H1 (cell line): ENCODE data around the gene PER2. TPM values are rescaled to one million over a fixed set of nuclear protein-coding genes. Genes with fewer than 3 reads are reported as not detected.
A peak's percentile ranks its signal among the peaks of the same experiment; 100 is the strongest.

Experiments
- CTCF ChIA-PET: fragments of 300-600 bp; sonication (Branson Sonifier 250); formaldehyde crosslinking; loops from one replicate; lab custom pipeline; 2021; ENCODE audit not compliant: partially characterized antibody; lab: Charles Lee
- POLR2A ChIA-PET: fragments of 300-600 bp; sonication (Branson Sonifier 250); formaldehyde crosslinking; loops from one replicate; lab custom pipeline; 2021; ENCODE audit warnings: inconsistent platforms; ENCODE audit not compliant: partially characterized antibody; lab: Charles Lee
- DNase-seq, 2 experiments: peaks; one replicate each; pipeline versions ENCODE4 v3.0.0 to v3.0.0-alpha.2; 2010 to 2022; ENCODE audit warnings: low spot score in 2 of 2, low read depth in 1 of 2, mixed read lengths in 1 of 2
- FAIRE-seq: peaks from 2 replicates; lab custom pipeline; 2011; peaks lifted over from hg19 to GRCh38; lab: Jason Lieb, UNC
- H2AFZ ChIP-seq: 2 replicates; pipeline ENCODE4 v1.8.1; 2012; ENCODE audit warnings: low read length, inconsistent platforms
- H2AK5ac ChIP-seq: 2 replicates; pipeline ENCODE4 v1.6.1; 2013; ENCODE audit warnings: low read depth, low read length
- H2BK120ac ChIP-seq: replicated peaks from 2 replicates; pipeline ENCODE3; 2013; ENCODE audit warnings: low read depth, low read length, inconsistent platforms
- H2BK12ac ChIP-seq: 2 replicates; pipeline ENCODE4 v1.6.1; 2013; ENCODE audit warnings: low read depth, low read length
- H2BK15ac ChIP-seq: 2 replicates; pipeline ENCODE4 v1.6.1; 2013; ENCODE audit warnings: low read length
- H2BK20ac ChIP-seq: 2 replicates; pipeline ENCODE4 v1.6.1; 2013; ENCODE audit warnings: low read length
- H2BK5ac ChIP-seq: 2 replicates; pipeline ENCODE4 v1.6.1; 2013; ENCODE audit warnings: low read depth, low read length
- H3K14ac ChIP-seq: 2 replicates; pipeline ENCODE4 v1.6.1; 2013; ENCODE audit warnings: inconsistent platforms; ENCODE audit not compliant: insufficient read length
- H3K18ac ChIP-seq: 2 replicates; pipeline ENCODE4 v1.6.1; 2013; ENCODE audit warnings: low read length; ENCODE audit errors: extremely low read depth
- H3K23ac ChIP-seq: 2 replicates; pipeline ENCODE4 v1.6.1; 2013; ENCODE audit warnings: inconsistent platforms; ENCODE audit not compliant: insufficient read length
- H3K23me2 ChIP-seq: 2 replicates; pipeline ENCODE4 v1.6.1; 2013; ENCODE audit warnings: low read depth, low read length
- H3K27ac ChIP-seq: 2 replicates; pipeline ENCODE4 v1.6.1; 2011; ENCODE audit warnings: low read depth, low read length, inconsistent platforms
- H3K27me3 ChIP-seq, 4 experiments: replicated peaks in 1 of 4; 1 replicate in 1 of 4; 2 replicates in 3 of 4; pipeline versions ENCODE4 v1.6.1 to v1.8.1; 2011 to 2013; ENCODE audit warnings: low read length in 3 of 4, mild to moderate bottlenecking in 3 of 4, inconsistent platforms in 2 of 4, mixed read lengths in 2 of 4, moderate library complexity in 1 of 4; ENCODE audit not compliant: control insufficient read depth in 3 of 4, insufficient read depth in 3 of 4; ENCODE audit errors: extremely low read depth in 1 of 4
- H3K36me3 ChIP-seq, 4 experiments: 2 replicates each; pipeline versions ENCODE4 v1.6.1 to v1.8.1; 2011 to 2013; ENCODE audit warnings: mild to moderate bottlenecking in 4 of 4, low read length in 3 of 4, moderate library complexity in 2 of 4, control low read depth in 1 of 4, inconsistent platforms in 1 of 4; ENCODE audit not compliant: insufficient read depth in 4 of 4, control insufficient read depth in 2 of 4
- H3K4ac ChIP-seq: replicated peaks from 2 replicates; pipeline ENCODE3; 2013; ENCODE audit warnings: low read length, low read depth, mixed read lengths, inconsistent platforms; ENCODE audit not compliant: insufficient read length
- H3K4me1 ChIP-seq, 4 experiments: replicated peaks in 1 of 4; 1 replicate in 1 of 4; 2 replicates in 3 of 4; pipeline versions ENCODE4 v1.6.1 to v1.8.1; 2011 to 2013; ENCODE audit warnings: low read length in 3 of 4, inconsistent platforms in 2 of 4, mixed read lengths in 1 of 4; ENCODE audit not compliant: insufficient read depth in 4 of 4, control insufficient read depth in 3 of 4
- H3K4me2 ChIP-seq, 2 experiments: 2 replicates each; pipeline versions ENCODE4 v1.6.1 to v1.8.1; 2011 to 2013; ENCODE audit warnings: low read depth in 2 of 2, low read length in 2 of 2, control low read depth in 1 of 2, inconsistent platforms in 1 of 2, mild to moderate bottlenecking in 1 of 2; ENCODE audit not compliant: insufficient read depth in 1 of 2
- H3K4me3 ChIP-seq, 4 experiments: fragments of 200-600, 300-600 bp in 1 of 4; sonication (generic), shearing (Covaris generic), sonication (Bioruptor Twin) in 1 of 4; 2 replicates each; pipeline versions ENCODE4 v1.5.1 to v1.8.1; 2011 to 2016; ENCODE audit warnings: low read length in 4 of 4, low read depth in 3 of 4, control low read depth in 2 of 4, inconsistent platforms in 2 of 4, mild to moderate bottlenecking in 2 of 4, mixed read lengths in 1 of 4, moderate library complexity in 1 of 4; ENCODE audit not compliant: insufficient read depth in 2 of 4; ENCODE audit errors: extremely low read depth in 1 of 4
- H3K56ac ChIP-seq: replicated peaks from 2 replicates; pipeline ENCODE3; 2013; ENCODE audit warnings: low read depth, mild to moderate bottlenecking, mixed read lengths, low read length, inconsistent platforms; ENCODE audit not compliant: insufficient read length
- H3K79me1 ChIP-seq: 2 replicates; pipeline ENCODE4 v1.6.1; 2013; ENCODE audit warnings: low read depth, low read length, control low read depth
- H3K79me2 ChIP-seq, 2 experiments: 2 replicates each; pipeline versions ENCODE4 v1.6.1 to v1.8.1; 2012 to 2013; ENCODE audit warnings: low read length in 2 of 2, mild to moderate bottlenecking in 2 of 2, inconsistent platforms in 1 of 2; ENCODE audit not compliant: insufficient read depth in 2 of 2, control insufficient read depth in 1 of 2
- H3K9ac ChIP-seq, 4 experiments: replicated peaks in 1 of 4; 1 replicate in 1 of 4; 2 replicates in 3 of 4; pipeline versions ENCODE4 v1.6.1 to v1.8.1; 2011 to 2013; ENCODE audit warnings: low read depth in 3 of 4, low read length in 3 of 4, control low read depth in 2 of 4, mild to moderate bottlenecking in 2 of 4, moderate library complexity in 2 of 4, inconsistent platforms in 1 of 4; ENCODE audit errors: extremely low read depth in 1 of 4
- H3K9me3 ChIP-seq, 2 experiments: 2 replicates each; pipeline versions ENCODE4 v1.6.1 to v1.8.1; 2012 to 2013; ENCODE audit warnings: mild to moderate bottlenecking in 2 of 2, moderate library complexity in 2 of 2, control low read depth in 1 of 2, inconsistent platforms in 1 of 2, low read depth in 1 of 2, low read length in 1 of 2, mixed read lengths in 1 of 2; ENCODE audit not compliant: insufficient read depth in 2 of 2
- H4K20me1 ChIP-seq, 2 experiments: replicated peaks in 1 of 2; 2 replicates each; pipeline versions ENCODE3 to v1.8.1; 2011 to 2013; ENCODE audit warnings: inconsistent platforms in 2 of 2, low read length in 2 of 2, mild to moderate bottlenecking in 1 of 2; ENCODE audit not compliant: insufficient read depth in 2 of 2, control insufficient read depth in 1 of 2
- H4K5ac ChIP-seq: 2 replicates; pipeline ENCODE4 v1.6.1; 2013; ENCODE audit warnings: low read length, low read depth, mixed read lengths, inconsistent platforms; ENCODE audit not compliant: insufficient read length
- H4K8ac ChIP-seq: 2 replicates; pipeline ENCODE4 v1.8.0; 2013; ENCODE audit warnings: mild to moderate bottlenecking, moderate library complexity, low read length, inconsistent platforms; ENCODE audit not compliant: insufficient read depth; ENCODE audit errors: extremely low read depth
- H4K91ac ChIP-seq: replicated peaks from 2 replicates; pipeline ENCODE3; 2013; ENCODE audit warnings: low read length, mixed read lengths, inconsistent platforms; ENCODE audit not compliant: insufficient read length
- BRCA1 ChIP-seq: IDR thresholded peaks from 2 replicates; pipeline ENCODE4 v1.6.1; 2012; ENCODE audit warnings: low read depth, low read length, improper control_type of control experiment
- GABPA ChIP-seq: IDR thresholded peaks from 2 replicates; pipeline ENCODE4 v1.6.1; 2011; ENCODE audit warnings: mild to moderate bottlenecking, low read length, moderate library complexity, borderline replicate concordance; ENCODE audit not compliant: insufficient read depth
- GTF2F1 ChIP-seq: IDR thresholded peaks from 2 replicates; pipeline ENCODE4 v1.6.1; 2012; ENCODE audit warnings: low read depth, low read length, improper control_type of control experiment, borderline replicate concordance
- KDM1A ChIP-seq: fragments of 200-600, 300-600 bp; sonication (generic); IDR thresholded peaks from 2 replicates; pipeline ENCODE4 v1.7.1; 2016; ENCODE audit warnings: mild to moderate bottlenecking, low read length, borderline replicate concordance
- SAP30 ChIP-seq: fragments of 300-600 bp; sonication (generic); IDR thresholded peaks from 2 replicates; pipeline ENCODE4 v1.7.1; 2012; ENCODE audit warnings: low read length, moderate library complexity, mild to moderate bottlenecking, inconsistent platforms; ENCODE audit not compliant: insufficient read depth, insufficient replicate concordance
- TBP ChIP-seq: IDR thresholded peaks from 2 replicates; pipeline ENCODE4 v1.6.1; 2011; ENCODE audit warnings: low read depth, low read length, improper control_type of control experiment
- WGBS, 2 experiments: shearing (Covaris generic) in 1 of 2; methylation state at CpG; one replicate each; pipeline versions ENCODE4 v1.1.6 to v1.1.7; 2013 to 2015; ENCODE audit warnings: low lambda C conversion rate in 2 of 2, mixed read lengths in 2 of 2, inconsistent platforms in 1 of 2, low coverage in 1 of 2, missing lambda C conversion rate in 1 of 2; ENCODE audit not compliant: insufficient replicate concordance in 2 of 2, insufficient coverage in 1 of 2, insufficient read length in 1 of 2; ENCODE audit errors: extremely low coverage in 1 of 2, missing lambda C conversion rate in 1 of 2; 5-methylcytosine and 5-hydroxymethylcytosine counted together
- polyA plus RNA-seq, 7 experiments: library from polyadenylated mRNA; depleted of rRNA in 3 of 7; stranded (reverse) in 5 of 7; unstranded in 2 of 7; fragments of >200 nt in 5 of 7; fragments of 200-250 nt in 2 of 7; gene quantifications; 1 replicate in 5 of 7; 2 replicates in 1 of 7; 4 replicates in 1 of 7; pipeline versions ENCODE4 v1.2.1 to v1.2.3, GENCODE V29; 2011 to 2013; ENCODE audit warnings: missing spikeins in 2 of 7, mixed read lengths in 2 of 7
- total RNA-seq: library from RNA; stranded (reverse); fragmentation: NEBNext Ultra II Directional; extraction: Animal tissue kit (Norgen Biotek cat#: 25700); gene quantifications from 2 replicates; pipeline ENCODE4 v1.2.1, GENCODE V29; 2021

PER2 gene
- total and polyA plus RNA-seq, 2 of the 8 experiments (the other 6 are each of a cell fraction or from before 2014, with no cell fraction given), result 0.91 to 5.5 TPM

DNA sequence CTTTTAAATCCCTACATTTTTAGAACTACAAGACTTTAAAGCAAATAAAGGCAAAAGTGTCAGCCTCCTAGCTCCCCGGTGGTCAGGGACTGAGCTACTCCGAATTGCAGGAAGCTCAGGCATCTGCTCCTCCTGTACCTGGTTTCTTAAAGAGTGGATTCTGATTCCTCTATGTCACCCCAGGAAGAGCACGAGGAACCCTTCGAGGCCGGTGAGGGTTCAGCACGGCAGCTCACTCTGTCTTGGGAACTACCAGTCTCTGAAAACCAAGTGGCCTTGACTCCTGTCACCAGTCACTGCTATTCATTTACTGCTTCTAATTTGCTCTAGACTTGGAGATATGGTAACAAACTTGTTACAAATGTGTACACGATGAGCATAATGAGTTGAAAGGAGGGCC lies 2.3 kb downstream of the PER2 start:
- ChIA-PET CTCF (interaction anchor here (0.6 to 18.9 kb wide), 7 partner anchors 8 to 858 kb away, joined by 3 to 298 read pairs (median 4); no protein-coding TSS in a partner anchor), POLR2A (no interaction called here)
- Histone ChIP-seq H2AK5ac (no peak overlapping the region), H4K91ac (no peak overlapping the region), H3K14ac (no peak overlapping the region), H4K8ac (0 out of 2 replicates have a peak overlapping the region, but pooled peaks have one; percentile 1), H3K4ac (no peak overlapping the region), H2BK120ac (no peak overlapping the region), H2BK5ac (no peak overlapping the region), H3K27ac (no peak overlapping the region), H2AFZ (no peak overlapping the region), H3K18ac (no peak overlapping the region), H2BK12ac (0 out of 2 replicates have a peak overlapping the region, but pooled peaks have one; percentile 9), H3K36me3 (no peaks in the 10 kb centered on the region), H3K79me2 (peaks cover 0 to 4% of the 10 kb centered on the region in 2 experiments; a peak in 1 of 4 replicates), H3K4me3 (no peak overlapping the region), H4K5ac (no peak overlapping the region), H4K20me1 (peaks cover 1 to 5% of the 10 kb centered on the region in 2 experiments), H2BK15ac (no peak overlapping the region), H3K4me2 (0 out of 4 replicates have a peak overlapping the region, but pooled peaks of 1 of the 2 experiments have one; percentile 19), H3K9ac (peak overlapping the region in 1 of 4 experiments; percentile 3; a peak in 1 of 7 replicates), H3K27me3 (peaks cover 0 to 10% (median 2%) of the 10 kb centered on the region in 4 experiments; a peak in 2 of 7 replicates), H3K79me1 (no peaks in the 10 kb centered on the region; the same call in none of the 2 replicates), H3K9me3 (no peaks in the 10 kb centered on the region), H2BK20ac (no peak overlapping the region), H3K4me1 (peaks cover 7 to 25% (median 18%) of the 10 kb centered on the region in 4 experiments), H3K23me2 (peaks cover 12% of the 10 kb centered on the region), H3K23ac (no peak overlapping the region), H3K56ac (no peak overlapping the region)
- 68% methylated on average over 7 of the region's 7 CpGs; no CpG with 5 or more reads in 1 of the 2 experiments for WGBS, 2 experiments
- DNase-seq (no peak), FAIRE-seq (no peak)
- TF ChIP-seq GABPA (no peak), BRCA1 (no peak), TBP (no peak), KDM1A (no peak), GTF2F1 (no peak), SAP30 (no peak)
